Umbilical cord (tissue), 2 donors: ENCODE results near the gene CASK. TPM values are rescaled to one million over a fixed set of nuclear protein-coding genes. Genes with fewer than 3 reads are reported as not detected.

Experiments used
- DNase-seq: peaks from one replicate; pipeline ENCODE4 v3.0.0-alpha.2; 2015; ENCODE audit warnings: low spot score
- total RNA-seq: library from RNA; depleted of rRNA; stranded (reverse); fragments of >200 nt; gene quantifications from one replicate; pipeline ENCODE4 v1.2.3, GENCODE V29; 2014; ENCODE audit warnings: low replicate concordance; ENCODE audit not compliant: insufficient read depth

Gene CASK
- total RNA-seq = 87.6 TPM

- DNase-seq = peak; percentile 95
Observed at GRCh38 chrX:41923211-41923977, at the start of gene CASK. TSS of gene CASK (minus strand) at chrX:41923554. CDS start at chrX:41922988, 566 bp downstream.

GRCh38 chrX:41971346-41971745 lies 48.0 kb upstream of the CASK start:
- DNase-seq = no peak

DNA sequence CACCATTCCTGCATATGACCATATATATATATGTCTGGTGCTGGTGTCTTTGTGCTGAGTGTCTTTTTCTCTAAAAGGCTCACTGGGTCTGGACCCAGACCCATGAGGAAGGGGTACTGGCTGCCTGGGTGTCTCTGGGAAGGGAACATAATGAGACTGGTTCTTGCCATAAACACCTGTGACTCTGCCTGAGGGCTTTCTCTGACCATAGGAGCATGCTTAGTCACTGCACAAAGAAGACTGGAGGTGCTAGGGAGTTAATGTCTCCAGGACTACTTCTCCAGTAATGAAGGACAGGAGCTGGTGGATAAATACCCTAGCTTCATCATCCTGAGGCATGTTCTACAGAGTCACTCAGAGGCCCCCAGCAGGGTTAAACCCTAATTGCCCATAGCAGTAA lies 47.1 kb upstream of the CASK start:
- DNase-seq = no peak

- DNase-seq = no peak
Observed at GRCh38 chrX:41963348-41963747, 40.0 kb upstream of the CASK start.

DNA sequence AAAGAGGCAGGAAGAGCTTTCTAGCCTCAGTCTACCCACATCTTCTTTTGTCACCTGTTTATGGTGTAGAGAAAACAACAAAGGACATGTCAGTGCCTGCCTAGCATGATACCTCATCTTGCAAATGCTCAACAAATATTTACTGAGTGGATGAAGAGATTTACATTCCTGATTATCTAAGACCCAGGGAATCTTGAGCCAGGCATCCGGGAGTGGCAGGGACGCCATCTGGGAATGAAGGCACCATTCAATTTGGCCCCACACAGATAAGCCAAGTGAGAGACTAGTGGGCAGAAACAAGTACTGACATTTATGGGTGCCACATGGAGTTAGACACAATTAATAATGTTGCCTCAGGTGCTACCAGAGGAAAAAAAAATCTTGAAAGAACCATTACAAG lies 36.8 kb upstream of the CASK start:
- no peak for DNase-seq

DNA sequence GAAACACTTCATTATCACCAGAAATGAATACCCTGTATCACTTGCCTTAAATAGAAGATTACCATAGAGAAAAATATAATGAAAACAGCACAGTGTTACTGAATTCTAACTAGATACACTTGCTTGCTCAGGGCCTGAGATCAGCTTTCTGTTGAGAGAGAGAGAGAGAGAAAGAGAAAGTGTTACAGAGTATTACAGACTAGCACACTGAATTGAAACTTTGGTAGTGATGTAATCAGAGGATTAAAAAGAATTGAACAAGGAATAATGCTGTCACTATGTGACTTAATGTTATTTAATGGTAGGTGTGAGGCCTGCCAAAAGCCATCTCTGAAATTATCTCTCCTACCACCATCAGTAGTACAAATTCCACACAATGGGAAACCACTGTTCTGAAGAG lies 35.5 kb upstream of the CASK start:
- no peak for DNase-seq

- no peak for DNase-seq
Observed at GRCh38 chrX:41956027-41956426, 32.7 kb upstream of the CASK start.

DNA sequence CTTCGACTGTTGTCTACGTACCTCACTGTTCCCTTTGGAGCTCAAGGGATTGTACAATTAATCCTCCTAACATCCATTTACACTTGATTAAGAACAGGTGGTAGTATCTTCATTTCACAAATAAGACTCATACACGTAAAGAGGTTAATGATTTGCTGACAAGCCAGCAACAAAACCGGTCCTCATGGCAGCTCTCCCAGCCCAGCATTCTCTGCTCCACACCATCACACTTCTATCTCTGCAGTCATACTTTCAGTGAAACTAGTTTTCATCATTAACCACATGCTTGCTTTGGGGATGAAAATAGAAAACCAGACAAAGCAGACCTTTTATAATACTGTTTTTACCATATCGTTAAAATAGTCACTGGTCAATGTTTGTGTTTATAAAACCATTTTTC lies 28.7 kb upstream of the CASK start:
- DNase-seq = no peak

- DNase-seq = peak; percentile 47
Observed at GRCh38 chrX:41946989-41947612, 23.7 kb upstream of the CASK start.

- no peak for DNase-seq
Observed at GRCh38 chrX:41946235-41946634, 22.9 kb upstream of the CASK start.

DNA sequence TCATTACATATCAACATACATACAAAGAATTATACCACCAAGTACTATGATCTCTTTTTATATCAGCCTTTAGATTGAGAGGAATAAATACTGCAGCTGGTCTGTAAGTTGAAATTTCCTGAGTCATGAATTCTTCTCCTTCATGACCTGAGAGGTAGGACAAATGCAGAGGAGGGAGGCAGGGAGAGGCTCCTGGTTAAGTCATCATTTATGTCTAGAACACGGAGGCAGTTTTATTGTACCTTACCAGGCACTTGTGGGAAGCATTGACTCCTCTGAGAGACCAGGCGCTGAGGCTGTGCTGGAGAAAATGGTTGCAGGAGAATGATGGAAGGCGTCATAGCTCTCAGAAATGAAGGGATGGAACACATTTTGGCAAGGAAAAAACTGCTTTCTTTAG lies 12.5 kb upstream of the CASK start:
- DNase-seq = no peak

- no peak for DNase-seq
Observed at GRCh38 chrX:41933546-41933945, 10.2 kb upstream of the CASK start.

DNA sequence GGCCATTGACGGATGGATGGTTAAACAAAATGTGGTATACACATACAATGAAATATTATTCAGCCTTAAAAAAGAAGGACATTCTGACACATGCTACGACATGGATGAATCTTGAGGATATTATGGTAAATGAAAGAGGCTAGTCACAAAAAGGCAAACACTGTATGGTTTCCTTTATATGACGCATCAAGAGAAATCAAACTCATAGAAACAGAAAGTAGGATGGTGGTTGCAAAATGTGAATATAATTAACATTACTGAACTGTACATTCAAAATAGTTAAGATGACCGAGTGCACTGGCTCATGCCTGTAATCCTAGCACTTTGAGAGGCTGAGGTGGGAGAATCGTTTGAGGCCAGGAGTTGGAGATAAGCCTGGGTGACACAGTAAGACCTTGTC lies 9.5 kb upstream of the CASK start:
- DNase-seq = no peak

- no peak for DNase-seq
Observed at GRCh38 chrX:41931591-41931990, 8.2 kb upstream of the CASK start.

GRCh38 chrX:41923978-41924683 lies 777 bp upstream of the CASK start:
- peak; percentile 49 for DNase-seq

GRCh38 chrX:41922431-41923151 lies 763 bp downstream of the CASK start:
- DNase-seq = peak; percentile 26

GRCh38 chrX:41921492-41922430 lies 1.6 kb downstream of the CASK start:
- peak; percentile 24 for DNase-seq

GRCh38 chrX:41919870-41920269 lies 3.5 kb downstream of the CASK start:
- DNase-seq = no peak

DNA sequence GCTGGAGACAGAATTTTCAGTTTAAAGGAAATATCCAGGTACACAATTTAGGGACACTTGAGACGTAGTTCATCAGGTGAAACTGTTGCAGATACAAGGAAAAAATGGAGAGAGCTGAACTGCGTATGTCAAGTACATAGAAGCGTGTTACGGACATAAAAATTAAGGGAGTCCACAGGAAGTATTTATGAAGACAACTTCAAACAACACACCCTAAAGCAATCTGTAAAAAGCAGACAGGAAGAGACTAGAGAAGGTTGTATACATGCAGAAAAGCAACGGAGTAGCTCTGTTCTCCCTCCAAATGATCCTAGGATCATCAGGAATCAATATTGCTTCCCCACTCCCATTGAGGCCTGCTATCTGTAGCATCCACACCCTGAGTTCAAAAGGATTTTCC lies 5.8 kb downstream of the CASK start:
- DNase-seq = no peak

DNA sequence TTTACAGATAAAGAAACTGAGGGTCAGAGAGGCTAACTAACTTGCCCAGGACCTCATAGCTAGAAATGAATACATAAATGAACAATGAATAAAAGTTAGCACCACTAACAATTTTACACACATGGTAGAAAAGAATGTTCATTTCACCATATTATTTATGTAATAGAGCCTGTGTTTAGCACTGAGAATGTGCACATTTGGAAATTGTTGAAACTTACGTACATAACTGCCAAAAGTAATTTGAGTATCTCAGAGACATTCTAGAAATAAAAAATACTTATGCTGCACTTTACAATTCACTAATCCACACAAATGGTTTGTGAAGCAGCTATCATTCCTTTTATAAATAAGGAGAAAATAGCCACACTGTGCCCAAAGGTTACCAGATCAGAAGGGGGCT lies 9.9 kb downstream of the CASK start:
- DNase-seq = no peak

- no peak for DNase-seq
Observed at GRCh38 chrX:41912923-41913322, 10.4 kb downstream of the CASK start.
